ENCODE data around the gene FRAS1. TPM values are rescaled to one million over a fixed set of nuclear protein-coding genes. Genes with fewer than 3 reads are reported as not detected.

The FRAS1 gene
- total RNA-seq, 2 experiments from 2014 or later, result 0.04 to 0.24 TPM

DNA sequence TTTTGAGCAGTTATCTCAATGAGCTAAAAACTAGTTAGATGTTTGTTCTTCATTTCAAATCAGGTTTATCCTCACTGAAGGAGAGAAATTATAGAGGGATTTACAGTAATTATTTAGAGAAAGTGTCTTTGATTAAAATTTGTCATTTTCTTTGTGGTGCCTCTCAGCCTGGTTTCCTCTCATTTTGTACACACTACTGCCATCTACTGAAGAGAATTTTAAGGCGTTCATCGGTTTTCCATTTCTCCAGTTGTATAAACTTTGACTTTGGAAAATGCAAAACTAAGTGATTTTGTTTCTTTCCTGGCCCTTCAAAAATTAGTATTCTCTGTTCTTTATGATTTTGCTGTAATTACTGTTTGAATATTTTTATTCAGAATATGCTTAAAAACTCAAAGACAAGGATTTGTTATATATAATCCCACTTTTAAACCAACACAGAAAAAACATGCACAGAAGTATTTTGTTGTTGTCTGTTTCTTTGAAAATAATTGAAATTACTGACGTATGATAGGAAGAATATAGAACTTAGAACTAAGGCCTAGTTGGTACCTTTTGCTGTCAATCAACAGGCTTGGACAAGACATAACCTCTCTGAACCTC is 460.0 kb downstream of the FRAS1 start:
- no peak overlapping the region for H3K27ac Mint-ChIP-seq
- no peaks in the 10 kb centered on the region for H3K9me3 Mint-ChIP-seq
- no peaks in the 10 kb centered on the region for H3K36me3 Mint-ChIP-seq
- no peaks in the 10 kb centered on the region for H3K27me3 Mint-ChIP-seq
- DNase-seq, result no peak
- peaks cover 3% of the 10 kb centered on the region for H3K4me1 Mint-ChIP-seq
- no peak overlapping the region for H3K4me3 Mint-ChIP-seq

DNA sequence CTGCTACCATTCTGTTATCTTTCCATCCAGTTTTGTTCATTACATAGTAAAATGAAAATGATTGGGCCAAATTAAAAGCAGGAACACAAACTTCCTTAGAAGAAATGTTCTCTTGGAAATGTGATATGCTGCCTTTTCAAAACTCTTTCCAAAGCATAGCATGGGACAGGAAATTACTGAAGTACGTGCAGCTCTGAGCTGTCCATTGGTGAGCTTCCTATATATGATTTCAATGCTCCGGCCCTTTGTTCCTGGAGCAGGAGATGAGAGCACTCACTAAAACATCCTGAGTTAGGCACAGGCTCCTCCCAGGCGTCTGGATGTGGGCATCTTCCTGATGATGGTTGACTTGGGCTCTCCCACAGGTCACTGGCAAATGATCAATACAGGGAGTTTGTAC is 461.4 kb downstream of the FRAS1 start:
- no peaks in the 10 kb centered on the region for H3K27me3 Mint-ChIP-seq

DNA sequence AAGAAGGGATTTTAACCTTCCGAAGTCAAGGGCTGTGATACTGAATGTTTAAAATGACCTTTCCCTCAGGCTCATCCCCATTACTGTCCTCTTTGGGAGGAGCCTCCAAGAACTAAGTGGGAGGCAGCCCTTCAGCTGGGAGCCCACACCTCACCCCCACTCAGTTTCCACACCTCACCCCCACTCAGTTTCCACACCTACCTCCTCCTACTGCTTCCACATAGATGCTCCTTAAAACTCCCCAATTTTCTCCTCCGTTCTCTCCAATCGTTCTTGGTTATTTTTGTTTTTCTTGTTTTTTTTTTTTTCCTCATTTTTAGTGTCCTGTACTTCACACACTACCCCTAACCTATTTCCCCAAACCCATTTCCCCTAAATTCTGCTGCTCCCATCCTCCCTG is 462.8 kb downstream of the FRAS1 start:
- peaks cover 3% of the 10 kb centered on the region for H3K4me1 Mint-ChIP-seq
- no peaks in the 10 kb centered on the region for H3K27me3 Mint-ChIP-seq

More for the DNA sequence above, 461.4 kb downstream of the FRAS1 start:
- Mint-ChIP-seq H3K4me3 (no peak overlapping the region), H3K9me3 (no peaks in the 10 kb centered on the region), H3K4me1 (peaks cover 3% of the 10 kb centered on the region), H3K27ac (no peak overlapping the region), H3K36me3 (no peaks in the 10 kb centered on the region)
- DNase-seq, result no peak

DNA sequence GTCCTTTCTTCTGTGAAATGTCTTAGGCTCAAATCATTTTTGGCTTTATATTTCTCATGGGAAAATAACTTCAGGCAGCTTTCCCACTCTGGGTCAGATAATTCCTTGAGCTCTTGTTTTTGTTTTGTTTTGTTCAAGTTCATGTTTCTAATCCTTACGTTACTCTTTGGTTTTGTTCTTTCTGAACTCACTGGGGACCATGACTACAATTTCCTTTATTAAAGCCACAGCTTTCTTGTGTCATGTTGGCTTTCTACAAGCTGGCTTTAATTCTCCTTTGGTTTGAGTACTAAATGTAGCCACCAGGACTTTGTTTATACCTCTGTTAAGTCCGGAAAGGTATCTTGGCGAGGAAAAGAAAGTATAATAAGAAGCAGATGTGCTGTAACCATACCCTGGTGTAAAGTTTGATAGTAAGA is 463.7 kb downstream of the FRAS1 start:
- no peaks in the 10 kb centered on the region for H3K27me3 Mint-ChIP-seq
- no peaks in the 10 kb centered on the region for H3K9me3 Mint-ChIP-seq
- peaks cover 3% of the 10 kb centered on the region for H3K4me1 Mint-ChIP-seq
- H3K36me3 Mint-ChIP-seq, result no peaks in the 10 kb centered on the region
- H3K27ac Mint-ChIP-seq, result no peak overlapping the region
- H3K4me3 Mint-ChIP-seq, result no peak overlapping the region
- DNase-seq, result no peak

More for the DNA sequence above, 462.8 kb downstream of the FRAS1 start:
- Mint-ChIP-seq H3K9me3 (no peaks in the 10 kb centered on the region), H3K27ac (no peak overlapping the region), H3K36me3 (no peaks in the 10 kb centered on the region), H3K4me3 (no peak overlapping the region)
- DNase-seq, result no peak

DNA sequence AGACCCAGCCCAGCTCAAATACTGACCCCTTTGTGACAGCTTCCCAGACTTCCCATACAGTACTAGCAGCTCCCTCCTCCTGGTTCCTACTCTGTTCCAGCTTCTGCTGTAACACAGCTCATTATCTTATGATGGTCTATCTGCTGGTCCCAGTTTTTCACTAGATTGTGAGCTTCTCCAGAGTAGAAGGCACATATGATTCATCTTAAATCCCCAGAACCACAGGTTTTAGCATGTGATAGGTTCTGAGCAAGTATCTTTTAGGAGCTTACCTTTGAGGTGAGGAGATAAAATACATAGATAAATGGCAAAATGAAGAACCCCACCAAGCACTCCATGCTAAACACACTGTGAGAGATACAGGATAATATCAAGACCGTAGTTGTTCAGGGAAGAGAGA is 466.9 kb downstream of the FRAS1 start:
- no peak overlapping the region for H3K27ac Mint-ChIP-seq
- H3K4me3 Mint-ChIP-seq, result no peak overlapping the region
- H3K4me1 Mint-ChIP-seq, result no peaks in the 10 kb centered on the region
- no peaks in the 10 kb centered on the region for H3K27me3 Mint-ChIP-seq
- no peaks in the 10 kb centered on the region for H3K36me3 Mint-ChIP-seq
- no peak for DNase-seq
- H3K9me3 Mint-ChIP-seq, result no peaks in the 10 kb centered on the region

DNA sequence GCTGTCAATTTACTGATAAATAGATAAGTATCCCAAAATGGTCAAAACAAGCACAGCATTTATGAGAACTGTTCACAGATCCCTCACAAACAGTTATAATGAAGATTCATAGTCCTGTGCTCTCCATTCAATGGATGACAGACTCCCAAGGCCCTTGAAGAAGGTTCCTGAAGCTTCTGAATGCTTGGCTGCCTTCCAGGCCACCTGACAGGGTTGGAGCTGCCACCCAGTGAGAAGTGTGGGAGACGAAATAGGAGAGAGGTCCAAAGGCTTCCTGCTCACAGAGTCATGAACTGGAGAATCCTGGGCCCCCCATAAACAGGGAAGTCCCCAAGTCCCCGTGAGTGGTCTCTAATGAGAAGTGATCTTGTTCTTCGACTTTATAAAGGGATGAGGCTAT is 468.4 kb downstream of the FRAS1 start:
- no peaks in the 10 kb centered on the region for H3K36me3 Mint-ChIP-seq

DNA sequence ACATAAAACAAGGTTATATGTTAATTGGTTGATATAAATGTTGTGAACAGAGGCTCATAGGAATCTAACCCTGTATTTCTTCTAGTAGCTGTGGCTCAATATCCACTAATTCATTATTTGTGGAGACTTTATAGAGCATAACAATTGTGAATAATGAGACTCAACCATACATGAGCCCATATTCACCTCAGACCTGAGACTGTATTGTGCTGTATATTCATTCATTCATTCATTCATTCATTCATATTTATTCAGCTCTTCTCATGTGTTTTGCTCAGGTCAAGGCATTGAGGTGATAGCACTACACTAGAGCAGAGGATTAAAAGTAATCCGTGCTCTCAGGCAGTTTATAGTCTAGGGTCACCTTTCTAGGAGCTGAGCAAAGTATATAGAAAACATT is 470.0 kb downstream of the FRAS1 start:
- DNase-seq, result no peak
- H3K9me3 Mint-ChIP-seq, result no peaks in the 10 kb centered on the region
- H3K36me3 Mint-ChIP-seq, result no peaks in the 10 kb centered on the region
- no peak overlapping the region for H3K27ac Mint-ChIP-seq
- no peaks in the 10 kb centered on the region for H3K4me1 Mint-ChIP-seq
- H3K4me3 Mint-ChIP-seq, result no peak overlapping the region
- H3K27me3 Mint-ChIP-seq, result no peaks in the 10 kb centered on the region

More for the DNA sequence above, 468.4 kb downstream of the FRAS1 start:
- Mint-ChIP-seq H3K9me3 (no peaks in the 10 kb centered on the region), H3K4me1 (no peaks in the 10 kb centered on the region), H3K27ac (no peak overlapping the region), H3K4me3 (no peak overlapping the region), H3K27me3 (no peaks in the 10 kb centered on the region)
- DNase-seq, result no peak

DNA sequence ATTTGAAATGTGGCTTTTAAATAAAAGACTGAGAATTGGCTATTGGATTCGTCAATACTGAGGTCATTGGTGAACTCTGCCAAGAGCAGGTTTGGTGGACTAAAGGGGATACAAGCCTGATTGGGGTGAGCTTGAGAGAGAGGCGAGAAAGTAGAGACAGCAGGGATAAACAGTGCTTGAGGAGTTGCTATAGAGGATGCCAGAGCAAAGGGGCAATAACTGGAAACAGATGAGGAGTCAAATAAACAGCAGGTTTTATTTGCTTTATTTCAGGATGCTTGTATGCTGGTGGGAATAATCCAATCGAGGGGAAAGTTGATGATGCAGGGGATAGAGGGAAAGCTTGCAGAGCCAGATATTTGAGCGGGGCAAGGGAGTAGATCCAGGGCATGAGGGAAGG is 470.4 kb downstream of the FRAS1 start:
- H3K36me3 Mint-ChIP-seq, result no peaks in the 10 kb centered on the region
- H3K4me1 Mint-ChIP-seq, result no peaks in the 10 kb centered on the region
- no peak overlapping the region for H3K27ac Mint-ChIP-seq
- H3K4me3 Mint-ChIP-seq, result no peak overlapping the region
- DNase-seq, result no peak
- H3K27me3 Mint-ChIP-seq, result no peaks in the 10 kb centered on the region
- H3K9me3 Mint-ChIP-seq, result no peaks in the 10 kb centered on the region

DNA sequence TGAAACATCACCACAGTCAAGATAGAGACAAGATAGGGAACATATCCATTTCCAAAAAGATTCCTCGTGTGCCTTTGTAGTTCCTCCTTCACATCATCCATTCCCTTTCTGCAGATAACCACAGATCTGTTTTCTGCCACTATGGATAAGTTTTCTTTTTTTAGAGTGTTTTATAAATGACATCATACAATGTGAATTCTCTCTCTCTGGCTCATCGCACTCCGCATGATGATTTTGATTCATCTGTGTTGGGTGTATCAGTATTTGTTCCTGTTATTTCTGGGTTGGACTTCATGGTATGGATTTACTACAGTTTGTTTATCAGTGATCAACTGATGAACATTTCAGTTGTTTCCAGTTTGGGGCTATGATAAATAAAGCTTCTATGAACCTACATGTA is 471.2 kb downstream of the FRAS1 start:
- Mint-ChIP-seq H3K36me3 (no peaks in the 10 kb centered on the region), H3K27me3 (no peaks in the 10 kb centered on the region), H3K4me3 (no peak overlapping the region), H3K9me3 (no peaks in the 10 kb centered on the region), H3K27ac (no peak overlapping the region), H3K4me1 (no peaks in the 10 kb centered on the region)
- DNase-seq, result no peak

DNA sequence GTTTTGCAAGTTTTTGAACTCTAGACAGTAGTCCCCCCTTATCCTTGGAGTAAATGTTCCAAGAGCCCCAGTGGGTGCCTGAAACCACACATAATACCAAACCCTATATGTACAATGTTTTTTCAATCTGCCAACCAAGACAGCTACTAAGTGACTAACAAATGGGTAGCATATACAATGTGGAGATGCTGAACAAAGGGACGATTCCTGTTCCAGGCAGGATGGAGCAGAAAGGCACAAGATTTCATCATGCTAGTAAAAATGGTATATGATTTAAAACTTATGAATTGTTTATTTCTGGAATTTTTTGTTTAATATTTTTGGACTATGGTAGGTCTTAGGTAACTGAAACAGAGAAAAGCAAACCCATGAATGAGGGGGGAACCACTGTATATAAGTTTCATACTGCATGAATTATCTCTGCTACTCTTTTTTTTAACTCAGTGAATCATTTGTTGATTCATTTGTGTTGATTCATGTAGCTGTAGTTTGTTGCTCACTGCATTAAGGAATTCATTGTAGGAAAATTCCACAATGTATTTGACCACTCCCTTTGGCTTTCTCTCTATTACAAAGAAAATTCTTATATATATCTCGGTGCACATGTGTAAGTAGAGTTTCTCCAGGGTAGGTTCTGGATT is 472.6 kb downstream of the FRAS1 start:
- DNase-seq, result no peak
- Mint-ChIP-seq H3K4me1 (no peaks in the 10 kb centered on the region), H3K36me3 (no peaks in the 10 kb centered on the region), H3K27me3 (no peaks in the 10 kb centered on the region), H3K9me3 (no peaks in the 10 kb centered on the region), H3K4me3 (no peak overlapping the region), H3K27ac (no peak overlapping the region)

DNA sequence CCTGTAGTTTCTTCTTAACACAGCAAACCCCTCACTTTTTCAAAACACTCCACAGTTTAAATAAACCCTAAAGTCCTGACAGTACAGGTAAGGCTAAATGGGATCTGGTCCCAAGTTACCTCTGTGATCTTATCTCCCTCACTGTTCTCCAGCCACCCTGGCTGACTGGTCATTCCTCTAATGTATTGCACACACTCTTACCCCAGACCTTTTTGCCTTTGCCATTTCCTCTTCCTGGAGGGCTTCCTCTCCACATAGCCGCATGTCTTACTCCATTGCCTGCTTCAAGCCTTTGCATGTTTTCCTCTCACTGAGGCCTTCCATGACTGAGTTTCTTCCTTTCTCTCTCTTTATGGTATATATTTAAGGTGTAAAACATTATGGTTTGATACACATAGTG is 474.9 kb downstream of the FRAS1 start:
- Mint-ChIP-seq H3K4me3 (no peak overlapping the region), H3K36me3 (no peaks in the 10 kb centered on the region), H3K4me1 (no peaks in the 10 kb centered on the region), H3K27me3 (no peaks in the 10 kb centered on the region), H3K9me3 (no peaks in the 10 kb centered on the region), H3K27ac (no peak overlapping the region)
- DNase-seq, result no peak

DNA sequence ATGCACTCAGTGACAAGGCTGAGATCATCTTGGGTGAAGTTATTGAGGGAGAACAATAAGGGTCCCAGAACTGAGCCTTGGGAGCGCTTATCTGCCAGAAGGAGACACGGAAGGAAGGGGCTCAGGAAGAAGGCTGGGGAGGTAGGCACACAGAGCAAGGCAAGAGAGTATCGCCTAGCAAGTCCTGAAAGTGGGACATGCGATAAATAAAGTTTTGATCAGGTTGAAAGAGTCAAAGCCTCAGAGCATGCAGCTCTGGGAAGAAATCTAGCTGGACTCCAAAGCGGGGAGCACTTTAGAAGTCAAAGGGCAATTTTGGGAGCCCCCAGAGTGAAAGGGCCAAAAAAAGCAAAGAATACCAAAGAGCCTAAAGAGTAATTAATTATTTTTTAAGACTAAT is 476.7 kb downstream of the FRAS1 start:
- Mint-ChIP-seq H3K9me3 (no peaks in the 10 kb centered on the region), H3K4me3 (no peak overlapping the region), H3K27ac (no peak overlapping the region), H3K36me3 (no peaks in the 10 kb centered on the region), H3K4me1 (no peaks in the 10 kb centered on the region), H3K27me3 (no peaks in the 10 kb centered on the region)
- DNase-seq, result no peak

DNA sequence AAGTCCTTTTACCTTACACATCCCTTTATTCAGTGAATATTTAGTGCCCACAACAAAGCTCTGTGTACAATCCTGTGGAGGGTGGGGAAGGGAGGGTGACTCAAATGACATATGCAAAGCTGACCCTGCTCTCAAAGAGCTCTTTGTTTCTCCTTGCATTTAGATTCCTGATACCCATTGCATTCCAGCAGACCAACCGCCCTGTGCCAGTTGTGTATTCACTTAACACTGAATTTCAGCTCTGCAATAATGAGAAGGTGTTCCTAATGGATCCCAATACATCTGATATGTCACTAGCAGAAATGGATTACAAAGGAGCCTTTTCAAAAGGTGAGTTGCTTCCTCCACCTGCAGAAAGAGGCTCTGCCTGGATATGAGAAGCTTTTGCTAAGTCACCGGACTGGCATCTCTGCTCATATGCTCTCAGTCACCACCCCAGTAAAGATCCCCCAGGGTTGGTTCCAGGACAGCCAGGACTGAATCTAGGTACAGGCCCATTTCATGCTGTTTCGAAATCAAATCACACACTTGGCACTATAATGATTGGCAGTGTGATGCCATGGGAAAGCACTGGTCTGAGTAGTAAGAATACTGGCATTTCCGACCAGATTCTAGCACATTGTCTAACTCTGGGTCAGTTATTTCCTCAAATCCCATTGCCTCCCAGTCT is 477.3 kb downstream of the FRAS1 start:
- DNase-seq, result no peak
- no peak overlapping the region for H3K27ac Mint-ChIP-seq
- no peaks in the 10 kb centered on the region for H3K4me1 Mint-ChIP-seq
- no peaks in the 10 kb centered on the region for H3K36me3 Mint-ChIP-seq
- H3K9me3 Mint-ChIP-seq, result no peaks in the 10 kb centered on the region
- no peaks in the 10 kb centered on the region for H3K27me3 Mint-ChIP-seq
- no peak overlapping the region for H3K4me3 Mint-ChIP-seq

DNA sequence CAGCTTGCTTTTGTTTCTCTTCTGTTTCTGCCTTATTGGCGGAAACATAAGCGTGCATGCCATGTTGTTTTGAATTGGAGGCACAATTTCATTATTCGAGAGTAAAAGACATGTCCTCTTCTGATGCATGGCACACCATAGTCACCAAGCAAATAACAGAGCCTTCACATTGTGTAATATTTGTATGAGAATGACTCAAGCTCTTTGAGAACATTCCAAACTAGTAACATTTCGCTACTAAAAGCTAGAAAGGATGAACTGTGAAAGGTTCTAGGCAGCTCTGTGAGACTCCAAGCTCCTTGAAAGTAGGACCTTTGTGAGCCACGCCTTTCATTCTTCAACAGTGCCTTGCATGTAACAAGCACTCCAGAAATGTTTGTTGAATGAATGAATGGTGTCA is 485.2 kb downstream of the FRAS1 start:
- Mint-ChIP-seq H3K27ac (no peak overlapping the region), H3K4me1 (peaks cover 6% of the 10 kb centered on the region), H3K9me3 (no peaks in the 10 kb centered on the region), H3K4me3 (no peak overlapping the region), H3K27me3 (peaks cover 12% of the 10 kb centered on the region), H3K36me3 (no peaks in the 10 kb centered on the region)
- no peak for DNase-seq

DNA sequence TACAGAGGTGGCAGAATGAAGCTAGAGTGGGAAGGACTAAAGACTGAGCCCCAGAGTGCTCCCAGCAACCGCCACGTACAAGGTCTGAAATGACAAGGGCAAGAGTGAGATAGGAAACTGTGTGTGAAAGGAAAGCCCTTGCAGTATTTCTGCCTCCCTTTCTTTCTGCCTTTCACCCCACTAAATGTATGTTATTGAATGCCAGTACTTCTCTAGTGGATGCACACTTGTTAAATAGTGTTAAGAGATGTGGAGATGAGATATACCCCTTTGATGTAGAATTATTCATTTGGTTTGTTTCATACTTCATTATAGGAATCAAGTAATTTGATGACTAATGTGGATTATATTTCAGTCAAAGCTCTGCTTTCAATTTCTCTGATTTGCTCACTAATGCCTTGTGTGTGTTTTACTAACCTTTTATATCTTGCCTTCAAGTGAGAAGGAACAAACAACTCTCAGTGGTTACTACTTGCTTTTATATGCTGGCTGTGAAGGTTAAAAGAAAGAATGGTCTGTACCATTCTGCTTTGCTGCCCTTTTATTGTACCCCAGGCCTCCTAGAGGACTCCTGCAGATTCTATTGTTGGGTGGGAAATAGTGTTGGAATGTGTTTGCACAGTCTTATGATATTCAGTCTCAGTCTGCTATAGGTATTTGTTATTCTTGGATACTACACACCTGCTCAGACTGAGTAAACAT is 486.5 kb downstream of the FRAS1 start:
- no peaks in the 10 kb centered on the region for H3K36me3 Mint-ChIP-seq
- no peak for DNase-seq
- peaks cover 6% of the 10 kb centered on the region for H3K4me1 Mint-ChIP-seq
- peaks cover 12% of the 10 kb centered on the region for H3K27me3 Mint-ChIP-seq
- H3K9me3 Mint-ChIP-seq, result no peaks in the 10 kb centered on the region
- no peak overlapping the region for H3K27ac Mint-ChIP-seq
- no peak overlapping the region for H3K4me3 Mint-ChIP-seq
